ENCODE measurements around the gene PARD3.

PARD3 gene

DNA sequence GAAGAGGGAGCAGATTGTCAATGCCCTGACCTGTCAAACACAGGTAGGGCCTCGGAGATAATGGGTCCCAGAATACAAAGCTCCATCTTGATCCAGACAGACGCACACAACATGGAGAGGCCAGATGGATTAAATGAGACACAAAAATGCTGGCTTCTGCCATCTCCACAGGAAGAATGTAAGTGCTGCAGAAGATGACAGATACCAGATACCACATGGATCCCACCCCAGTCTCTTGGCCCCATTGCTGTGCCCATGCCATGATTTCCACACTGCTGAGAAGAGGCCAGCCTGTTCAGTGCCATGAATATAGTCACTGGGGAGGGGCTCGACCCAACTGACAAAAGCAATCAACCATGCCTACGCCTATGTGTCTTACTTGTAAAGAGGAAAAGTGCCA lies 487.9 kb downstream of the PARD3 start:
- no peaks in the 10 kb centered on the region for H3K27me3 ChIP-seq (ENCODE audit: insufficient read depth, low read depth)
- H3K36me3 ChIP-seq (ENCODE audit: insufficient read depth) = no peaks in the 10 kb centered on the region
- TF ChIP-seq, protein P1, sequence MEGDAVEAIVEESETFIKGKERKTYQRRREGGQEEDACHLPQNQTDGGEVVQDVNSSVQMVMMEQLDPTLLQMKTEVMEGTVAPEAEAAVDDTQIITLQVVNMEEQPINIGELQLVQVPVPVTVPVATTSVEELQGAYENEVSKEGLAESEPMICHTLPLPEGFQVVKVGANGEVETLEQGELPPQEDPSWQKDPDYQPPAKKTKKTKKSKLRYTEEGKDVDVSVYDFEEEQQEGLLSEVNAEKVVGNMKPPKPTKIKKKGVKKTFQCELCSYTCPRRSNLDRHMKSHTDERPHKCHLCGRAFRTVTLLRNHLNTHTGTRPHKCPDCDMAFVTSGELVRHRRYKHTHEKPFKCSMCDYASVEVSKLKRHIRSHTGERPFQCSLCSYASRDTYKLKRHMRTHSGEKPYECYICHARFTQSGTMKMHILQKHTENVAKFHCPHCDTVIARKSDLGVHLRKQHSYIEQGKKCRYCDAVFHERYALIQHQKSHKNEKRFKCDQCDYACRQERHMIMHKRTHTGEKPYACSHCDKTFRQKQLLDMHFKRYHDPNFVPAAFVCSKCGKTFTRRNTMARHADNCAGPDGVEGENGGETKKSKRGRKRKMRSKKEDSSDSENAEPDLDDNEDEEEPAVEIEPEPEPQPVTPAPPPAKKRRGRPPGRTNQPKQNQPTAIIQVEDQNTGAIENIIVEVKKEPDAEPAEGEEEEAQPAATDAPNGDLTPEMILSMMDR (conservative IDR thresholded peaks at IDR 0.05; ENCODE audit: low read depth, low read length) = no peak
- no peaks in the 10 kb centered on the region for H3K79me2 ChIP-seq (ENCODE audit: insufficient read depth, low read depth)
- H3K9ac ChIP-seq = no peak overlapping the region
- no peaks in the 10 kb centered on the region for H4K20me1 ChIP-seq (ENCODE audit: insufficient read depth)
- H3K27ac ChIP-seq = no peak overlapping the region
- H2AFZ ChIP-seq (ENCODE audit: low read depth) = no peak overlapping the region
- H3K4me2 ChIP-seq = no peak overlapping the region
- peaks cover 11% of the 10 kb centered on the region for H3K4me1 ChIP-seq (ENCODE audit: low read depth, poor library complexity, severe bottlenecking)
- no peak overlapping the region for H3K4me3 ChIP-seq (IDR thresholded peaks at IDR 0.05; ENCODE audit: insufficient read depth, low read depth, low read length)

DNA sequence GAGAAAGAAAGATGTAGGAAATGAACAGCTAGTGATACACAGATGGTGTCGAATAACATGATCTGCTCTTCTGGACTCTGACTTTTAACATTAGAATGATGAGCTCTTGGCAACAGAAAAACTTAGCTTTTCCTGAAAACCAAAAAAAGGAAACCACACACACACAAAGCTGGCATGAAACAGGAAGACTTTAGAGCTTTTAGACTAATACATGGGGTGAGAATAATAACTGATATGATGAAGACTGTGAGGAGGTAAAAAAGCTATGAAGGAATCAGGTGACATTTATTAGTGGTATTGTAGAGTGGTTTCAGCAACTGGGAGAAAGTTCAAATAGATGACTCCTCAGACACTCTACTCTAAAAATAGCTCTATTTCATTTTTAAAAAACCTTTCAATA lies 491.9 kb downstream of the PARD3 start:
- H3K79me2 ChIP-seq (ENCODE audit: insufficient read depth, low read depth) = no peaks in the 10 kb centered on the region
- peaks cover 11% of the 10 kb centered on the region for H3K4me1 ChIP-seq (ENCODE audit: low read depth, poor library complexity, severe bottlenecking)
- H3K9ac ChIP-seq = no peak overlapping the region
- H3K27ac ChIP-seq = no peak overlapping the region
- TF ChIP-seq, protein P1 (conservative IDR thresholded peaks at IDR 0.05; ENCODE audit: low read depth, low read length) = no peak
- no peaks in the 10 kb centered on the region for H3K27me3 ChIP-seq (ENCODE audit: insufficient read depth, low read depth)
- H4K20me1 ChIP-seq (ENCODE audit: insufficient read depth) = no peaks in the 10 kb centered on the region
- no peak overlapping the region for H2AFZ ChIP-seq (ENCODE audit: low read depth)
- no peak overlapping the region for H3K4me2 ChIP-seq
- no peaks in the 10 kb centered on the region for H3K36me3 ChIP-seq (ENCODE audit: insufficient read depth)
- H3K4me3 ChIP-seq (IDR thresholded peaks at IDR 0.05; ENCODE audit: insufficient read depth, low read depth, low read length) = no peak overlapping the region

DNA sequence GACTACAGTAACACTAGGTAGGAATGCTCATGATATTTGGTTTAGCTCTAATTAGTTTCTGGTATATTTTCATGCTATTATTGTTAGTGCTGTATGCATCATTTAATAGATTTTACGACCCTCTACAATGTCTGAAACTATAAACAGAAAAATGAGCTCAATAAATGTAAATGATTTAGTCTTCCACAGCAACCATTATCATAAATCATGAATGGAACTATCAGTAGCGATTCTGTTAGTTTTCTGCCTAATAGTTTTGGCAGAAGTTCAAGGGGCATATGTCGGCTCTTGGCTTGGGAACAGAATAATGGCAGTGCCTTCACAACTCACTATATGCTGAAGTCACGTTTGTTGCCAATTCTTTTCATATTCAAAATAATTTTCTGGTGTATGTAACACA lies 494.8 kb downstream of the PARD3 start:
- no peak overlapping the region for H2AFZ ChIP-seq (ENCODE audit: low read depth)
- no peak overlapping the region for H3K27ac ChIP-seq
- no peaks in the 10 kb centered on the region for H4K20me1 ChIP-seq (ENCODE audit: insufficient read depth)
- no peaks in the 10 kb centered on the region for H3K79me2 ChIP-seq (ENCODE audit: insufficient read depth, low read depth)
- H3K4me3 ChIP-seq (IDR thresholded peaks at IDR 0.05; ENCODE audit: insufficient read depth, low read depth, low read length) = no peak overlapping the region
- H3K27me3 ChIP-seq (ENCODE audit: insufficient read depth, low read depth) = no peaks in the 10 kb centered on the region
- H3K4me2 ChIP-seq = no peak overlapping the region
- TF ChIP-seq, protein P1 (conservative IDR thresholded peaks at IDR 0.05; ENCODE audit: low read depth, low read length) = no peak
- no peak overlapping the region for H3K9ac ChIP-seq
- no peaks in the 10 kb centered on the region for H3K36me3 ChIP-seq (ENCODE audit: insufficient read depth)
- H3K4me1 ChIP-seq (ENCODE audit: low read depth, poor library complexity, severe bottlenecking) = peaks cover 11% of the 10 kb centered on the region

DNA sequence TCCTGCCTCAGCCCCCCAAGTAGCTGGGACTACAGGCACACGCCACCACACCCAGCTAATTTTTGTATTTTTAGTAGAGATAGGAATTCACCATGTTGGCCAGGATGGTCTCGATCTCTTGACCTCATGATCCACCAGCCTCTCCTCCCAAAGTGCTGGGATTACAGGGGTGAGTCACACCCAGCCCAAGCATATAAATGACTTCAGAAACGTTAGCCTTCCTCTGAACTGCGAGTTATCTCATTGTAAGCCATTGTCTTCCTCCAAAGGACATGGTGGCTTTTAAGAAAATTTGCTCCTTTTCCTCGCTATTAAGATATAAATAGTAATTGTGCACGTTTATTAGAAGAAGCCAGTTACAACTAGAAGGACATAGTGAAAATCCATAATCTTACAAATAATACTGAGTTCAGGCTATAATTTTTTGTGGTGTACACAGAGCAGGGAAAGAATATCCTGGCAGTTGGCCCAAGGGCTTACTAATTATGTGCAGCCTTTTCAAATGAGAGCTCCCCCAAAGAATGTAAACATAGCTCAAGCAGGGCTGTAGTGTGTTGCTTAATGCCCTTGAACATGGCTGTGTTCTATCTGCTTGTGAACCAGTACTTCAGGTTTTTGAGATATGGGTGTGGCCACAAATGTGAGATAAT lies 495.8 kb downstream of the PARD3 start:
- TF ChIP-seq, protein P1 (conservative IDR thresholded peaks at IDR 0.05; ENCODE audit: low read depth, low read length) = no peak
- H3K27me3 ChIP-seq (ENCODE audit: insufficient read depth, low read depth) = no peaks in the 10 kb centered on the region
- no peak overlapping the region for H3K4me3 ChIP-seq (IDR thresholded peaks at IDR 0.05; ENCODE audit: insufficient read depth, low read depth, low read length)
- no peaks in the 10 kb centered on the region for H3K36me3 ChIP-seq (ENCODE audit: insufficient read depth)
- no peaks in the 10 kb centered on the region for H4K20me1 ChIP-seq (ENCODE audit: insufficient read depth)
- H3K27ac ChIP-seq = no peak overlapping the region
- no peak overlapping the region for H3K4me2 ChIP-seq
- peaks cover 11% of the 10 kb centered on the region for H3K4me1 ChIP-seq (ENCODE audit: low read depth, poor library complexity, severe bottlenecking)
- no peak overlapping the region for H3K9ac ChIP-seq
- H2AFZ ChIP-seq (ENCODE audit: low read depth) = no peak overlapping the region
- H3K79me2 ChIP-seq (ENCODE audit: insufficient read depth, low read depth) = no peaks in the 10 kb centered on the region

Measured in KMS-11 (cell line).